Left renal cortex interstitium (tissue), 4 donors: Measurements from ENCODE around the gene SPATA7. TPM values are rescaled to one million over a fixed set of nuclear protein-coding genes. Genes with fewer than 3 reads are reported as not detected.
"Not testable (repeated sequence)": the region's sequence is repeated elsewhere in the genome, so short reads cannot be mapped to it uniquely, and the experiment has no call there.

Source experiments
- DNase-seq, 4 donors: peaks; one replicate each; pipeline ENCODE4 v3.0.0-alpha.2; 2013; ENCODE audit warnings: low read depth in 4 of 4, low spot score in 2 of 4, missing footprints in 1 of 4
- polyA plus RNA-seq, 4 donors: library from polyadenylated mRNA; unstranded; fragments of 120-200 nt; gene quantifications; one replicate each; pipeline ENCODE4 v1.2.1, GENCODE V29; 2013; ENCODE audit not compliant: insufficient read length in 4 of 4

SPATA7 gene
- polyA plus RNA-seq: 10 to 100 TPM; 23.6 to 32.0 (median 25.1) TPM

- peak; percentile 85 to 94 (median 92) for DNase-seq
Measured at GRCh38 chr14:88385212-88386101, at the start of gene SPATA7. SPATA7 (plus strand) TSS chr14:88385657; CDS start chr14:88385819, 162 bp downstream.

DNA sequence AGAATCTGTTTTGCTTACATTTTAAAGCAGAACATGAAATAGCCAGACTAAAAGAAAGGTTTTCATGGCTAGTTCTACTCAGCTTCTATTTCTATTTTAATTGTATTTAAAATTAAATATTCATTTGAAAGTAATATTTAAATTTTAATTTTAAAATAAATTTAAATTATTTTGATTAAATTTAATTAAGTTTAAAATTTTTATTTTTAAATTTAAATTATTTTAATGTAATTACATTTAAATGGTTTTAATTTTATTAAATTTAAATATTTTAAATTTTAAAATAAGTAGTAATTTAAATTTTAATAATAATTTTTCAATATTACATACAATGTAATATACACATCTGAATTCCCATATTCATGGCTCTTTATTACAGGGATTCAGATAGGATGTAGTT is 45.1 kb upstream of the SPATA7 start:
- DNase-seq: no peak

- no peak for DNase-seq
Measured at GRCh38 chr14:88342980-88343379, 42.5 kb upstream of the SPATA7 start.

GRCh38 chr14:88346048-88346639 is 39.3 kb upstream of the SPATA7 start:
- no peak for DNase-seq

- no peak for DNase-seq
Measured at GRCh38 chr14:88348546-88348945, 36.9 kb upstream of the SPATA7 start.

DNA sequence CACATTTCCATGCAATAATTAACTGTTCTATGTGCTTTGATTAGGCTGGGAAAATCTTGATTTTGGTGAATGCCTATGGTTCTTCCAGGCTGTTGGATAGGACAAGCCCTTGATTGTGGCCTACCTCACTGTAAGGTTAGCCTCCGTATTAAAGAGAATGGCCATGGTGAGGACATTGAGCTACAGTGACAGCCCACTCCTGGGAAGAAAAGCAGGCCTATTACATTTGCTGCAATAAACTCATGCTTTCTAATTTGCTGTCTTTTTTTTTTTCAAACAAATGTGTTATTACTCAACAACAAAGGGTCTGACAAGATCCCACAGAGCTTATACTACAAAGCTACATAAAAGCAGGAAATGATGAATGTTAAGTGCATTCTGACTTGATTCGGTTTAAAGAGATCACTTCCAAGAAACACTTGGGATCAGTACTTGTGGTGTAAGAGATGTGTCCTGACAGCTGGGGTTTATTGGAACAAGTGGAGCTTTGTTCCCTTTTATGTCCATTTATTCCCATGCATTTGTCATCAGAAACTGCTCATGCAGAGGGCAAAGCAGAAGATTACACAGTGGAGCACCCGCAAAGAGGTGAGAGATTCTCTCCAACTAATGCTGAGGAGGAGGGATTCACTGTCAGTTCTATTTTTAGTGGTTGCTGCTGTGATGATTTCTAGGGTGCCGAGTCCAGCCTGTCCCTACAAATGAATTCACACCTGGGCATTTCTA is 33.3 kb upstream of the SPATA7 start:
- no peak for DNase-seq

DNA sequence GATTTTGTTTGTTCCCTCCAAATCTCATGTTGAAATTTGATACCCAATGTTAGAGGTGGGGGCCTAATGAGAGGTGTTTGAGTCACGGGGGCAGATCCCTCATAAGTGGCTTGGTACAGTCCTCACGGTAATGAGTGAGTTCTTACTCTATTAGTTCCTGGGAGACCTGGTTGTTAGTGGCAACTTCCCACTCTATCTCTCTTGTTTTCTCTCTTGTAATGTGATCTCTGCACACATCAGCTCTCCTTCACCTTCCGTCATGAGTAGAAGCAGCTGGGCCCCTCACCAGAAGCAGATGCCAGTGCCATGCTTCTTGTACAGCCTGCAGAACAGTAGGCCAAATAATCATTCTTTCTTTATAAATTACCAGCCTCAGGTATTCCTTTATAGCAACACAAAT is 32.8 kb upstream of the SPATA7 start:
- no peak for DNase-seq

DNA sequence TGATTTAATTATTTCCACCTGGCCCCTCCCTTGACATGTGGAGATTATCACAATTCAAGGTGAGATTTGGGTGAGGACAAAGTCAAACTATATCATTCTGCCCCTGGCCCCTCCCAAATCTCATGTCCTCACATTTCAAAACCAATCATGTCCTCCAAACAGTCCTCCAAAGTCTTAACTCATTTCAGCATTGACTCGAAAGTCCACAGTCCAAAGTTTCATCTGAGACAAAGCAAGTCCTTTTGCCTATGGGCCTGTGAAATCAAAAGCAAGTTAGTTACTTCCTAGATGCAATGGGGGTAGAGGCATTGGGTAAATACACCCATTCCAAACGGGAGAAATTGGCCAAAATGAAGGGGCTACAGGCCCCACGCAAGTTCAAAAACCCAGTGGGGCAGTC is 31.1 kb upstream of the SPATA7 start:
- DNase-seq: no peak

- DNase-seq: no peak
Measured at GRCh38 chr14:88359500-88359899, 26.0 kb upstream of the SPATA7 start.

DNA sequence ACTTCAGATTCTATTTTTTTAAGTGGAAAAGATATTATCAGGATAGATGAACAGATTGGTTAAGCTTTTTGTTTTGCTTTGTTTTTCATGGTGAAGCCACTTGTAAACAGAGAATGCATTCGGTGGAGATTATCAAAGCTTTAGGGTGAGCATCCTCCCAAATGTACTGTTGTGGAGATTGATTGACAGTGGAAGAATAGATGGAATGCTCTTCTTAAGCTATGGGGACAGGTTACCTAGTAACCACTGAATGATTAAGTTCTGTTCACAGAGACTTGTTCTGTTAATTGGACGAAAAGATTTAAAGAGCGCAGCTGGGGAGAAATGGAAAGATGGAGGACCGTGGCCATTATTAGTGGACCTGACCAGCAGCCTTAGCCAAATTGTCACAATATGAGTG is 21.8 kb upstream of the SPATA7 start:
- no peak for DNase-seq

- DNase-seq: no peak
Measured at GRCh38 chr14:88364710-88365413, 20.6 kb upstream of the SPATA7 start.

- DNase-seq: no peak
Measured at GRCh38 chr14:88369496-88369895, 16.0 kb upstream of the SPATA7 start.

- DNase-seq: no peak
Measured at GRCh38 chr14:88379706-88380343, 5.6 kb upstream of the SPATA7 start.

- no peak for DNase-seq
Measured at GRCh38 chr14:88380405-88380804, 5.1 kb upstream of the SPATA7 start.

DNA sequence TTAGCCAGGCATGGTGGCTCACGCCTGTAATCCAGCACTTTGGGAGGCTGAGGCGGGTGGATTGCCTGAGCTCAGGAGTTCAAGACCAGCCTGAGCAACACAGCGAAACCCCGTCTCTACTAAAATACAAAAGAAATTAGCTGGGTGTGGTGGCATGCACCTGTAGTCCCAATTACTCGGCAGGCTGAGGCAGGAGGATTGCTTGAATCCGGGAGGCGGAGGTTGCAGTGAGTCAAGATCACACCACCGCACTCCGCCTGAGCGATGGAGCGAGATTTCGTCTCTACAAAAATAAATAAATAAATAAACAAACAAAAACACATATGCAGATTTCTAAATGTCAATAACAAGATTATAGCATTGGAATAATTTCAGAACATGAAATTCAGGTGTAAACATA is 3.8 kb upstream of the SPATA7 start:
- DNase-seq: not testable (repeated sequence)

DNA sequence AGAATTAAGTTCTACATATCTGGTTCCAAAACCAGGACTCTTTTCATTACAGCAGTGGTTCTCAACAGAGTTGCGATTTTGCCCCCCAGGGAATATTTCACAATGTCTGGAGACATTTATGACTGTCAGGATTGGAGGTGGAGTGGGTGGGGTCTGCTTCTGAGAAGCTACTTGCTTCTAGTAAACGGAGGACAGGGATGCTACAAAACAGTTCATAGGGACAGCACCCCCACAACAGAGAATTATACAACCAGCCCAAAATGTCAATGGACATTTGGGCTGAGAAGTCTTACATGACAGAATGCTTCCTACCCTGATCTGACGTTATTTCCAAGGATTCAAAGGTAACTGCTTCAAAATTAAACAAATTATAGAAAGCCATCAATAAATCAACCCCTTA is 739 bp upstream of the SPATA7 start:
- DNase-seq: no peak

GRCh38 chr14:88386256-88386794 is 868 bp downstream of the SPATA7 start:
- DNase-seq: no peak

DNA sequence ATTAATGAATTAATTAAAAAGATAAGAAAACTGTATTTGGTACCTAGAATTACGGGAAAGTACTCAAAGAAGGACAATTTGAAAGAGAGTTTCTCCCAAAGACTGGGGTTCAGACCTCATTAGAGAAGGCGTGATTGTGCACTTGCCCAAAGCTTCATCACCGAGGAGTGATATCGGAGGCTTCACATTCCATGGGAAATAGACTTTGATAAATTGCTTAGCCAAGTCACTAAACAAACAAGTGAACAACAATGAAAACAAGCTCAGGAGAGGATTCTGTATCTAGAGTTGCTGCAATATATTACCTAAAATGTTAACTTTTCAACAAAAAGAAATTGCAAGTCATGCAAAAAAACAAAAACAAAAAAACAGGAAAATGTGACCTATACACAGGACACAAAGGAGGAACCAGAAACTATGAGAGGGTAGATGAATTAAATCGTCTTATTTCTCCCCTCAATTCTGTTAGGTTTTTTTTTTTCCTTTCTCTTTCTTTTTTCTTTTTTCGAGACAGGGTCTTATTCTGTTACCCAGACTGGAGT is 3.4 kb downstream of the SPATA7 start:
- no peak for DNase-seq

DNA sequence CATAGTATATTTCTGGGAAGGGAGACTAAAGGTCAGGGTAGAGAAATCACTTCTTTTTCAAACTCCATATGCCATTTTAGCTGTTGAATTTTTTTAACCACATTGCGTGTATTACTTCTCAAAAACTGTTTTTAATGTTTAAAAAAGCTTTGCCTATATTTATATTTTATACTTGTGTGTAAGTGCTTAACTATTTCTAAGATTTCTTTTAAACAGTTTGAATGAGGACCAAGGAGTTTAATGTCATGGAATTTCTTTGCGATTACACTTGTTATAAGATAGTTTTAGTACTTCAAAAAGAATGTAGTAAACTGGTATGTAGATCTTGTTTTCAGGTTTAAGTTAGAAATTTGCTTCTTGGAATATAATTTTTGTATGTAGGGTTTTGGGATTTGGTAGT is 7.2 kb downstream of the SPATA7 start:
- DNase-seq: no peak

DNA sequence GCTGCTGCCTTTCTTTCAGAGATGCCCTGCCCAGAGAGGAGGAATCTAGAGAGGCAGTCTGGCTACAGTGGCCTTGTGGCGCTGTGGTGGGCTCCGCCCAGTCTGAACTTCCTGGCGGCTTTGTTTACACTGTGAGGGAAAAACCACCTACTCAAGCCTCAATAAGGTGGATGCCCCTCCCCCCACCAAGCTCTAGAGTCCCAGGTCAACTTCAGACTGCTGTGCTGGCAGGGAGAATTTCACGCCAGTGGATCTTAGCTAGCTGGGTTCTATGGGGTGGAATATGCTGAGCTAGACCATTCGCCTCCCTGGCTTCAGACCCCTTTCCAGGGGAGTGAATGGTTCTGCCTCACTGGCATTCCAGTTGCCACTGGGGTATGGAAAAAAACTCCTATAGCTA is 25.6 kb downstream of the SPATA7 start:
- DNase-seq: no peak
